ENCODE measurements around the gene DOCK3.

- TF ChIP-seq CTCF (conservative IDR thresholded peaks at IDR 0.05 in 1 of 2, IDR thresholded peaks at IDR 0.05 in 1 of 2; ENCODE audit: extremely low read depth in 1 of 2, insufficient read depth in 1 of 2, low read depth in 1 of 2, low read length in 2 of 2) (no peak), EZH2 (IDR thresholded peaks at IDR 0.05; ENCODE audit: borderline replicate concordance, low read length) (no peak)
Measured at GRCh38 chr3:50926868-50927267, 252.1 kb downstream of the DOCK3 start.

Data from mammary epithelial cell (primary cell).